Measurements from ENCODE around the gene COPS8.

- TF ChIP-seq CTCF (IDR thresholded peaks at IDR 0.05) (no peak), POLR2A (IDR thresholded peaks at IDR 0.05) (no peak), POLR2AphosphoS5 (IDR thresholded peaks at IDR 0.05) (no peak)
Measured at GRCh38 chr2:237131749-237132533, 46.3 kb downstream of the COPS8 start.

Data from breast epithelium (tissue), 3 donors.